ENCODE measurements around the gene DMRTC1.
"Not testable (repeated sequence)": the region's sequence is repeated elsewhere in the genome, so short reads cannot be mapped to it uniquely, and the experiment has no call there.

Gene DMRTC1

GRCh38 chrX:72889740-72890139 is 53.9 kb downstream of the DMRTC1 start:
- not testable (repeated sequence) for H3K36me3 ChIP-seq; H3K4me3 ChIP-seq (ENCODE audit: low read depth in 1 of 2, low read length in 1 of 2); H3K27me3 ChIP-seq; H3K4me1 ChIP-seq (ENCODE audit: control insufficient read depth in 1 of 2, insufficient read depth in 1 of 2, low read depth in 1 of 2, low read length in 1 of 2); H3K27ac ChIP-seq; H3K9me3 ChIP-seq

- H3K9me3 ChIP-seq; H3K27ac ChIP-seq; H3K4me1 ChIP-seq (ENCODE audit: control insufficient read depth in 1 of 2, insufficient read depth in 1 of 2, low read depth in 1 of 2, low read length in 1 of 2); H3K27me3 ChIP-seq; H3K36me3 ChIP-seq; H3K4me3 ChIP-seq (ENCODE audit: low read depth in 1 of 2, low read length in 1 of 2): not testable (repeated sequence)
Observed at GRCh38 chrX:72882898-72883297, 60.7 kb downstream of the DMRTC1 start.

- not testable (repeated sequence) for H3K4me3 ChIP-seq (ENCODE audit: low read depth in 1 of 2, low read length in 1 of 2); H3K27me3 ChIP-seq; H3K4me1 ChIP-seq (ENCODE audit: control insufficient read depth in 1 of 2, insufficient read depth in 1 of 2, low read depth in 1 of 2, low read length in 1 of 2); H3K36me3 ChIP-seq; H3K27ac ChIP-seq; H3K9me3 ChIP-seq
Observed at GRCh38 chrX:72837532-72837931, 106.1 kb downstream of the DMRTC1 start.

- not testable (repeated sequence) for H3K27me3 ChIP-seq; H3K9me3 ChIP-seq; H3K4me1 ChIP-seq (ENCODE audit: control insufficient read depth in 1 of 2, insufficient read depth in 1 of 2, low read depth in 1 of 2, low read length in 1 of 2); H3K36me3 ChIP-seq; H3K4me3 ChIP-seq (ENCODE audit: low read depth in 1 of 2, low read length in 1 of 2); H3K27ac ChIP-seq
Observed at GRCh38 chrX:72830701-72831100, 112.9 kb downstream of the DMRTC1 start.
